Subcutaneous adipose tissue (tissue), 4 donors: Measurements from ENCODE around the gene CCDC154. TPM values are rescaled to one million over a fixed set of nuclear protein-coding genes. Genes with fewer than 3 reads are reported as not detected.

ENCODE experiments used
- CTCF ChIP-seq: fragments of 450-650 bp; IDR thresholded peaks from one replicate; pipeline ENCODE4 v1.5.1; 2016; ENCODE audit warnings: low read depth, mild to moderate bottlenecking, control low read depth, antibody characterized with exemption, moderate library complexity
- total RNA-seq, 4 donors: library from RNA; depleted of rRNA; stranded (reverse); fragments of >200 nt; gene quantifications; one replicate each; pipeline ENCODE4 v1.1.0, GENCODE V29; 2016

CCDC154 gene
- total RNA-seq, result under 1 TPM in 2 of 4 donors, not detected in 2; 0.22 to 0.38 TPM

- TF ChIP-seq CTCF, result no peak
These were observed at the start of gene CCDC154 for GRCh38 chr16:1443980-1444729. CCDC154 (minus strand) TSS chr16:1444556; CDS start chr16:1444322, 234 bp downstream.

GRCh38 chr16:1493746-1494094 lies 49.4 kb upstream of the CCDC154 start:
- no peak for TF ChIP-seq CTCF

GRCh38 chr16:1492923-1493745 lies 48.8 kb upstream of the CCDC154 start, which contains the start of gene TELO2:
TELO2 (plus strand) TSS chr16:1493360; CDS start chr16:1494282, 922 bp downstream.
- TF ChIP-seq CTCF, result no peak

- no peak for TF ChIP-seq CTCF
These were observed 47.9 kb upstream of the CCDC154 start for GRCh38 chr16:1492082-1492922.

GRCh38 chr16:1491327-1491726 lies 47.0 kb upstream of the CCDC154 start:
- TF ChIP-seq CTCF, result no peak

GRCh38 chr16:1489077-1489476 lies 44.7 kb upstream of the CCDC154 start:
- TF ChIP-seq CTCF, result no peak
